KOPT-K1 (cell line): ENCODE data around the gene ADCY3.

Experiments
- H3K27ac ChIP-seq: fragments of 200-600 bp; sonication (generic); 2 replicates; pipeline ENCODE4 v1.5.1; 2016; ENCODE audit warnings: antibody characterized with exemption, mild to moderate bottlenecking, low read depth, low read length; ENCODE audit not compliant: poor library complexity, severe bottlenecking
- H3K36me3 ChIP-seq: fragments of 200-600 bp; sonication (generic); 2 replicates; pipeline ENCODE4 v1.5.1; 2017; ENCODE audit warnings: antibody characterized with exemption, mild to moderate bottlenecking, low read length, moderate library complexity; ENCODE audit not compliant: insufficient read depth
- H3K9me3 ChIP-seq: fragments of 200-600 bp; sonication (generic); 2 replicates; pipeline ENCODE4 v1.5.1; 2017; ENCODE audit warnings: antibody characterized with exemption, low read length, mild to moderate bottlenecking; ENCODE audit not compliant: insufficient read depth, poor library complexity, severe bottlenecking

The ADCY3 gene

GRCh38 chr2:24918326-24919036 is 1.6 kb downstream of the ADCY3 start:
- Histone ChIP-seq H3K36me3 (peaks cover 36% of the 10 kb centered on the region), H3K27ac (no peak overlapping the region), H3K9me3 (no peaks in the 10 kb centered on the region)

- Histone ChIP-seq H3K27ac (no peak overlapping the region), H3K9me3 (no peaks in the 10 kb centered on the region), H3K36me3 (peaks cover 38% of the 10 kb centered on the region)
Observed at GRCh38 chr2:24917731-24918325, 2.2 kb downstream of the ADCY3 start.

GRCh38 chr2:24917086-24917485 is 3.0 kb downstream of the ADCY3 start:
- H3K36me3 ChIP-seq, result peaks cover 43% of the 10 kb centered on the region
- no peaks in the 10 kb centered on the region for H3K9me3 ChIP-seq
- H3K27ac ChIP-seq, result no peak overlapping the region

- Histone ChIP-seq H3K9me3 (no peaks in the 10 kb centered on the region), H3K27ac (no peak overlapping the region), H3K36me3 (peaks cover 55% of the 10 kb centered on the region)
Observed at GRCh38 chr2:24915796-24916195, 4.2 kb downstream of the ADCY3 start.

GRCh38 chr2:24915175-24915574 is 4.9 kb downstream of the ADCY3 start:
- Histone ChIP-seq H3K9me3 (no peaks in the 10 kb centered on the region), H3K36me3 (peaks cover 59% of the 10 kb centered on the region)

GRCh38 chr2:24914713-24915112 is 5.3 kb downstream of the ADCY3 start:
- H3K9me3 ChIP-seq, result no peaks in the 10 kb centered on the region
- H3K27ac ChIP-seq, result no peak overlapping the region
- peaks cover 63% of the 10 kb centered on the region for H3K36me3 ChIP-seq

More at GRCh38 chr2:24915175-24915574, 4.9 kb downstream of the ADCY3 start:
- no peak overlapping the region for H3K27ac ChIP-seq

- Histone ChIP-seq H3K9me3 (no peaks in the 10 kb centered on the region), H3K27ac (no peak overlapping the region), H3K36me3 (peaks cover 65% of the 10 kb centered on the region)
Observed at GRCh38 chr2:24913911-24914310, 6.1 kb downstream of the ADCY3 start.

- Histone ChIP-seq H3K27ac (no peak overlapping the region), H3K36me3 (peaks cover 57% of the 10 kb centered on the region), H3K9me3 (no peaks in the 10 kb centered on the region)
Observed at GRCh38 chr2:24912986-24913385, 7.1 kb downstream of the ADCY3 start.

- peaks cover 53% of the 10 kb centered on the region for H3K36me3 ChIP-seq
- no peaks in the 10 kb centered on the region for H3K9me3 ChIP-seq
- no peak overlapping the region for H3K27ac ChIP-seq
Observed at GRCh38 chr2:24912523-24912922, 7.5 kb downstream of the ADCY3 start.

- no peak overlapping the region for H3K27ac ChIP-seq
- peaks cover 58% of the 10 kb centered on the region for H3K36me3 ChIP-seq
- no peaks in the 10 kb centered on the region for H3K9me3 ChIP-seq
Observed at GRCh38 chr2:24910245-24910644, 9.8 kb downstream of the ADCY3 start.

GRCh38 chr2:24909555-24910177 is 10.4 kb downstream of the ADCY3 start:
- Histone ChIP-seq H3K9me3 (no peaks in the 10 kb centered on the region), H3K36me3 (peaks cover 55% of the 10 kb centered on the region), H3K27ac (no peak overlapping the region)

GRCh38 chr2:24908461-24908901 is 11.6 kb downstream of the ADCY3 start:
- Histone ChIP-seq H3K27ac (no peak overlapping the region), H3K36me3 (peaks cover 47% of the 10 kb centered on the region), H3K9me3 (no peaks in the 10 kb centered on the region)

GRCh38 chr2:24907116-24907515 is 12.9 kb downstream of the ADCY3 start:
- H3K9me3 ChIP-seq, result no peaks in the 10 kb centered on the region
- H3K36me3 ChIP-seq, result peaks cover 55% of the 10 kb centered on the region
- no peak overlapping the region for H3K27ac ChIP-seq

- H3K27ac ChIP-seq, result no peak overlapping the region
- no peaks in the 10 kb centered on the region for H3K9me3 ChIP-seq
- H3K36me3 ChIP-seq, result peaks cover 50% of the 10 kb centered on the region
Observed at GRCh38 chr2:24906466-24906865, 13.6 kb downstream of the ADCY3 start.

GRCh38 chr2:24903161-24904103 is 16.6 kb downstream of the ADCY3 start:
- Histone ChIP-seq H3K36me3 (peaks cover 45% of the 10 kb centered on the region), H3K9me3 (peaks cover 11% of the 10 kb centered on the region), H3K27ac (no peak overlapping the region)
